NAMALWA (cell line): ENCODE measurements around the gene ABHD5.

ENCODE experiments used
- DNase-seq: peaks from one replicate; pipeline ENCODE4 v3.0.0-alpha.2; 2015; ENCODE audit warnings: low spot score

ABHD5 gene

GRCh38 chr3:43685921-43686320 lies 4.8 kb upstream of the ABHD5 start:
- DNase-seq, result no peak

- no peak for DNase-seq
Measured at GRCh38 chr3:43686333-43686699, 4.4 kb upstream of the ABHD5 start.

- no peak for DNase-seq
Measured at GRCh38 chr3:43686700-43687498, 3.8 kb upstream of the ABHD5 start.

- no peak for DNase-seq
Measured at GRCh38 chr3:43687499-43687811, 3.3 kb upstream of the ABHD5 start.

- no peak for DNase-seq
Measured at GRCh38 chr3:43688245-43688650, 2.5 kb upstream of the ABHD5 start.

- DNase-seq, result no peak
Measured at GRCh38 chr3:43689166-43689565, 1.6 kb upstream of the ABHD5 start.

GRCh38 chr3:43689766-43690399 lies 855 bp upstream of the ABHD5 start:
- no peak for DNase-seq

GRCh38 chr3:43691120-43691995 lies 620 bp downstream of the ABHD5 start:
- peak; percentile 43 for DNase-seq

- DNase-seq, result peak; percentile 28
Measured at GRCh38 chr3:43692085-43692855, 1.5 kb downstream of the ABHD5 start.

- DNase-seq, result no peak
Measured at GRCh38 chr3:43692971-43693370, 2.2 kb downstream of the ABHD5 start.

GRCh38 chr3:43693594-43693993 lies 2.9 kb downstream of the ABHD5 start:
- DNase-seq, result no peak

- no peak for DNase-seq
Measured at GRCh38 chr3:43695443-43695842, 4.7 kb downstream of the ABHD5 start.

GRCh38 chr3:43695863-43696262 lies 5.1 kb downstream of the ABHD5 start:
- no peak for DNase-seq

- no peak for DNase-seq
Measured at GRCh38 chr3:43696441-43696840, 5.7 kb downstream of the ABHD5 start.

GRCh38 chr3:43696881-43697280 lies 6.1 kb downstream of the ABHD5 start:
- DNase-seq, result no peak

GRCh38 chr3:43699864-43700263 lies 9.1 kb downstream of the ABHD5 start:
- DNase-seq, result peak; percentile 36

GRCh38 chr3:43704697-43705096 lies 14.0 kb downstream of the ABHD5 start:
- no peak for DNase-seq

GRCh38 chr3:43706342-43706741 lies 15.6 kb downstream of the ABHD5 start:
- no peak for DNase-seq

GRCh38 chr3:43707266-43707665 lies 16.5 kb downstream of the ABHD5 start:
- DNase-seq, result no peak

- no peak for DNase-seq
Measured at GRCh38 chr3:43707998-43708397, 17.3 kb downstream of the ABHD5 start.

GRCh38 chr3:43709022-43709421 lies 18.3 kb downstream of the ABHD5 start:
- DNase-seq, result no peak

GRCh38 chr3:43710607-43711006 lies 19.9 kb downstream of the ABHD5 start:
- no peak for DNase-seq
